HG02763 (cell line): Measurements from ENCODE around the gene TSGA10IP.
A peak's percentile ranks its signal among the peaks of the same experiment; 100 is the strongest.

ENCODE experiments used
- ATAC-seq: cut with Tn5 transposase; IDR thresholded peaks from one replicate; pipeline ENCODE4 v1.9.1; 2021; ENCODE audit warnings: mild to moderate bottlenecking, moderate library complexity; ENCODE audit not compliant: unreplicated experiment

The TSGA10IP gene

GRCh38 chr11:65917434-65918210, 27.7 kb upstream of the TSGA10IP start:
- no peak for ATAC-seq

DNA sequence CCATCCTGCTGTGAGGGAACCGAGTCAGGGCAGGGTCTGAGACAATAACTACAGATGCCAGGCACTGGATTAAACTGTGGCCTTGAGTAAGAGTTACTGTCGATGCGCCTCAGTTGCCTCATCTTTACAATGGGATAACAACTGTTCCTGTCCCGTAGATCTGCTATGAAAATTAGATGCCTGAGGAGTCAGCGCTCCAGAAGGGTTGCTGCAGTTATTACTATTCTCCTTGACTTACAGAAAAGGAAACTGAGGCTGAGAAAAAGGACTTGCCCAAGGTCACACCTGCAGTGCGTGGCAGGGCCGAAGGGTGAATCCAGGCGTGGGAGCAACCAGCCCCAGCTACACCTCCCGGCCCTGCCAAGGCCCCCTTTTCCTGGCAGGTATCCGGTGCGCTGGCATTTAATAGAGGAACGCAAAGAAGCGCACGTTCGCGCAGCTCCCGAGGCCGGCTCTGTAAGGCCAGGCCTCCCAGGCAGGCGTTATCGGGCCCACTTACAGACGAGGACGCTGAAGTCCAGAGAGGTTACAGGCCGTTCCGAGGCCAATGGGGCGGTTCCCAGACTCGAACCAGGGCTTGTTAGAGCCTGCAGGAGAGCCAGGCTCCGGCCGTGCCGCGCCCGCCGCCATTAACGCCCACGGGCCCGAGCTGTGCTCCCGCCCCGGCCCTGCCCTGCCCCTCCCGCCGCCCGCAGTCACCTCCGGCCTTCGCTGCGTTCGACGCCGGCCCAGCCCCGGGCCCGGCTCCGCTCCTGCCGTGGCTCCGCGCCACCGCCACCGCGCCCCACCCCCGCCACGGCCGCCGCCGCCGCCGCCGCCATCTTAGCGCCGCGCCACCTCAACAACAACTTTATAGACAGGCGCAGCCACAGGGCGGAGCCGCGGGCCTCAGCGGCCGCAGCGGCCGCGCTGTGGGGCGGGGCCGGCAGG, 26.8 kb upstream of the TSGA10IP start, which contains the start of gene C11orf68:
Gene C11orf68 (minus strand): TSS at position 852 of the 930 bp plus-strand sequence. CDS start 31 bp downstream, at position 821.
- ATAC-seq = peak; percentile 59

- peak; percentile 83 for ATAC-seq
Observed at GRCh38 chr11:65919141-65919572, 26.1 kb upstream of the TSGA10IP start, which contains the start of gene DRAP1. Gene DRAP1, plus strand, starts transcription at chr11:65919426. Its CDS starts 76 bp downstream, at chr11:65919502.

DNA sequence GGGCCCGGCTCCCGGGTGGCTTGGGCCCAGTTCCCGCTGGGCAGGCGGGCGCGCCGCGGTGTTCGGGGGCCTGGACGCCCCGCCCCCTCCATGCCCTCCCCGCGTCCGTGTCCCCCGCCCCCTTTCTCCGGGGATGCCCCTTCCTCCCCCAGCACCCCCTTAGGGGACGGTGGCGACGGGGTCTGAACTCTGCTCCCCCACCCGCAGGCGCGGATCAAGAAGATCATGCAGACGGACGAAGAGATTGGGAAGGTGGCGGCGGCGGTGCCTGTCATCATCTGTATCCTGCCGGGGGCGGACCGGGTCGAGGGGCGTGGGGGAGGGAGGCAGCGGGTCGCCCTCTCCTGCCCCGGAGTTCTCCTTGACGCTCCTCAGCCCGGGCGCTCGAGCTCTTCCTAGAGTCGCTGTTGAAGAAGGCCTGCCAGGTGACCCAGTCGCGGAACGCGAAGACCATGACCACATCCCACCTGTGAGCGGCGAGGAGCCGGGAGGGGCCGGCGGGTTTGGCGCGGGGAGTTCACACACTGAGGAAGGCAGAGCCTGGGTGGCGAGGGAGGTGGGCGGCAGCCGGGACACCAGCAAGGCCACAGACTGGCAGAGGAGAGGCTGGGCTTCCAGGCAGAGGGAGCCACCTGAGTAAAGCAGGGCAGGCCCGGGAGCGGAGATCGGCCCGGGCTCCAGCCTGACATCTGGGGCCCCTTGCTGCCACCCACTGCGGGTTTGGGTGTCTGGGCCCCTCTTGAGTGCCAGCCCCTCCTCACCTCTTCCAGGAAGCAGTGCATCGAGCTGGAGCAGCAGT, 25.5 kb upstream of the TSGA10IP start:
- ATAC-seq = peak; percentile 49

DNA sequence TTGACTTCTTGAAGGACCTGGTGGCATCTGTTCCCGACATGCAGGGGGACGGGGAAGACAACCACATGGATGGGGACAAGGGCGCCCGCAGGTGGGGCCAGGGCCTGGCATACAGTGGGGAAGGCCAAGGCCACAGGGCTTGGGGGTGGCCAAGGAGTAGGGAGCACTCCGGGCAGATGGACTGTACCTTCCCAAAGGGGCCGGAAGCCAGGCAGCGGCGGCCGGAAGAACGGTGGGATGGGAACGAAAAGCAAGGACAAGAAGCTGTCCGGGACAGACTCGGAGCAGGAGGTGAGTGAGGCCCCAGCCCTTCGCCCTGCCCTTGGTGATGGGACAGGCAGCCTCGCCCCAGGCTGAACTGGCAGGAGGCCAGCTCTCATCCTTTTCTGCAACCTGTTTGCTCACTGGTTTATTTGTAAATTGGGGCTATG, 24.9 kb upstream of the TSGA10IP start:
- ATAC-seq = no peak

- no peak for ATAC-seq
Observed at GRCh38 chr11:65921033-65921555, 24.2 kb upstream of the TSGA10IP start.

GRCh38 chr11:65921876-65922275, 23.4 kb upstream of the TSGA10IP start:
- ATAC-seq = no peak

- ATAC-seq = no peak
Observed at GRCh38 chr11:65922565-65922964, 22.7 kb upstream of the TSGA10IP start.

GRCh38 chr11:65925397-65925796, 19.9 kb upstream of the TSGA10IP start:
- ATAC-seq = no peak

GRCh38 chr11:65927904-65928397, 17.3 kb upstream of the TSGA10IP start:
- ATAC-seq = peak; percentile 75

DNA sequence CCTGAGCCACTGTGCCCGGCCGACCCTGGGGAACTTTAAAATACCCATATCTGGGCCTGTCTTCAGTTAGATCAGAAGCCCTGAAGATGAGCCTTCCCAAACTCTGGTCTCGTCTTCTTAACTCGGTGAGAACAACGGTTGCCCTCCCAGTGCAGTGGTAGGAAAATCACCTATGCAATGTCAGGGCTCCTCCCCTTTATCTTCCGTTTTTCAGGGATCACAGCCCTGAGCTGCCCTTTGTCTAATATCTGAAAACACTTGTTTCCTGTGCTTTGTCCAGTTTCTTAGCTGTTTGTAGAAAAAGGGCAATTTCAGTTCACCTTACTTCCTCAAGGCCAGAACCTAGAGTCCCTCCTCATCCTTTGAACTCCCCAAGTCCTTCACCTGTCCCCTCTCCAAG, 16.6 kb upstream of the TSGA10IP start:
- no peak for ATAC-seq

- ATAC-seq = no peak
Observed at GRCh38 chr11:65931773-65932557, 13.3 kb upstream of the TSGA10IP start.

DNA sequence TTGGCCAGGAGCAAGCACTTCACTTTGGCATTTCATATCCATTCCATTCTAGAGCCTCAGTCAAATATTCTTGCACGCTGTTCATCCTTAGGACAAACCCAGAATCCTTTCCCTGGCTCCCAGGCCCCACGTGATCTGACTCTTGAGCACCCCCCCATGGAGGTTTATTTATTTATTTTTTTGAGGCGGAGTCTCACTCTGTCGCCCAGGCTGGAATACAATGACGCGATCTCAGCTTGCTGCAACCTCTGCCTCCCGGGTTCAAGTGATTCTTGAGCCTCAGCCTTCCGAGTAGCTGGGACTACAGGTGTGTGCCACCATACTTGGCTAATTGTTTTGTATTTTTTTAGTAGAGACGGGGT, 12.7 kb upstream of the TSGA10IP start:
- ATAC-seq = no peak

DNA sequence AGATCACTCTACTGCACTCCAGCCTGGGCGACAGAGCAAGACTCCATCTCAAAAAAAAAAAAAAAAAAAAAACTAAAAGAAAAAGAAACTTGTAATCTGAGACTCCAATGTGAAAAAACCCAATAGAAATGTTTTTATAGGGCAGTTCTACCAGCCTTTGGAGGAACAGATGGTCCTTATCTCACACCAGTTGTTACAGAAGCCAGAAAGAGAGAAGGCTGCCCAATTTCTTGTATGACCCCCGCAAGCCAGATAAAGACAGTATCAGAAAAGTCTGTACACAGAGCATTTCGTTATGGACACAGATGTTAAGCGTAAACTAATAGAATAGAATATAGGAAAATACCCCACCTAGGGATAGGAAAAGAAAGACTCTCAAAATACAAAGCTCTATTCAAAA, 11.3 kb upstream of the TSGA10IP start:
- ATAC-seq = no peak

DNA sequence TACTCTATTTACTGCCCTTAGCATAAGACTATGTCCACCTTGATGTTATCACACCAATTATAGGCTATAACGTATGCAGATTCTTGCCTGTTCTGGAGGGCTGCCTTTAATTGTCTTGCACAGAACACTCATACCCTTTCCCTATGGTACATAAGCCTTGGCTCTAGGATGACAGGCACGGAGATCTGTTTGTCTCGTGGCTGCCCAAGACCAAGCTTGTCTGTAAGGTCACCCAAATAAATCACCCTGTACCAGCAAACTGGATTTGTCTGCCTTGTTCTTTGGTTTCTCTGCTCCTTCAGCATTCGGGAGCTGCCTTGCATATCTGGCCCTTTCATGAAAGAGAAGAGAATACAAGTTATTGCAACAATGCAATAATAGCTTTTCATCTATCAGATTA, 7.5 kb upstream of the TSGA10IP start:
- no peak for ATAC-seq

DNA sequence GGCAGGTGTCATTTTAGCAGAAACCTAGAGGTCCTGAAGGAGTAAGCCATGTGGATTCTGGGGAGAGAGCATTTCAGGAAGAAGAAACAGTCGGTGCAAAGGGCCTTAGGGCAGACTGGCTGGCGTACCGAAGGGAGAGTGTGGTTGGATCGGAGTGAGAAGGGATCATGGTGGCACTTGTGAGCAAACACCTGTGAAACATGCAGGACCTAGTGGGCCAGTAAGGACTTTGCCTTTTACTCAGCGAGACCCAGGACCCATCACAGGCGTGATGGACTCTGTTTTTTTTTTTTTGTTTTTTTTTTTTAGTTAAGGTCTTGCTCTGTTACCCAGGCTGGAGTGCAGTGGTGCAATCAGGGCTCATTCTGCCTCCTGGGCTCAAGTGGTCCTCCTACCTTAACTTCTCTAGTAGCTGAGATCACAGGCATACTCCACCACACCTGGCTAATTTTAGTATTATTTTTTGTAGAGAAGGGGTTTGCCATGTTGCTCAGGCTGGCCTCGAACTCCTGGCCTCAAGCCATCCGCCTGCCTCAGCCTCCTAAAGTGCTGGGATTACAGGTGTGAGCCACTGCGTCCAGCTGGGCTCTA, 3.5 kb upstream of the TSGA10IP start:
- no peak for ATAC-seq

DNA sequence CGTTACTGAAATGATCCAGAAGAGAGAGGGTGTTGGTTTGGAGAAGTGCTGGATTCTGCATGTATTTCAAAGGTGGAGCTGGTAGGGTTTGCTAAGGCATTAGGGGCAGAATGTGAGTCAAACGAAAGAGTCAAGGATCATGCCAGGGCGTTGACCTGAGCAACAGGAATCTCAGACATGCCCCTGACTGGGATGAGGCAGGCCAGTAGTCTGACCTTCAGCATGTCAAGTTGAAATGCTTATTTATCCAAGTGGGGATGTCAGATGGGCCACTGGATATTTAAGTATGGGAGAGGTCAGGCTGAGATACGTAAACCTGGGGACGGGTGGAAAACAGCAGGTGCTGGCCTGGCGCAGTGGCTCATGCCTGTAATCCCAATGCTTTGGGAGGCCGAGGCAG, 2.7 kb upstream of the TSGA10IP start:
- no peak for ATAC-seq

DNA sequence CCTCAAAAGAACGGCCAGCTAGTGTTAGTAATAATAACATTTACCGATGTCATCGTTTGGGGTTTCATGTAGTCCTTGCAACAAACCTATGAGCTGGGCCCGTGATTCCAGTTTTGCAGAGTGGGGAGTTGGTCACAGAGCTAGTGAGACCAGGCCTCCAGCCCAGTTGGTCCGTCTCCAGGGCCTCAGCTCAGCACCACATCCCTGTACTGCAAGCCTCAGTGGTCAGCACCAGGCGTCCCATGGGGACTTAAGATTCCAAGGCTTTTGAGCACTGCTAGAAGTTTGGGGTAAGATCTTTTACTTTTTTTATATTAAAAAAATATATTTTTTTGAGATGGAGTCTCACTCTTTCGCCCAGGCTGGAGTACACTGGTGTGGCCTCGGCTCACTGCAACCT, 1.1 kb upstream of the TSGA10IP start:
- ATAC-seq = no peak

- ATAC-seq = no peak
Observed at GRCh38 chr11:65944767-65945166, 513 bp upstream of the TSGA10IP start.
